Panc1 (cell line): ENCODE measurements around the gene CHST13. TPM values are rescaled to one million over a fixed set of nuclear protein-coding genes. Genes with fewer than 3 reads are reported as not detected.

ENCODE experiments used
- ATAC-seq: fragments of 200-7000 bp; cut with Tn5 transposase; 2 replicates; pipeline ENCODE4 v1.9.1; 2020; ENCODE audit warnings: mild to moderate bottlenecking, moderate library complexity
- BruUV-seq: library from RNA; stranded (reverse); fragments of 400-500 nt; replicated peaks from 2 replicates; lab custom pipeline; 2021; lab: Mats Ljungman, UMichigan
- CTCF ChIA-PET: fragments of 300-600 bp; sonication (Branson Sonifier 250); formaldehyde crosslinking; loops from one replicate; lab custom pipeline; 2022; ENCODE audit warnings: antibody characterized with exemption; lab: Charles Lee
- POLR2A ChIA-PET: fragments of 300-600 bp; sonication (Branson Sonifier 250); formaldehyde crosslinking; loops from one replicate; lab custom pipeline; 2022; ENCODE audit warnings: antibody characterized with exemption; lab: Charles Lee
- DNase-seq: peaks from one replicate; pipeline ENCODE4 v3.0.0-alpha.2; 2010; ENCODE audit warnings: low read depth, low spot score
- H3K27ac ChIP-seq: 2 replicates; pipeline ENCODE4 v1.5.1; 2011; ENCODE audit warnings: mild to moderate bottlenecking, low read length, inconsistent platforms
- H3K27me3 ChIP-seq: fragments of 200-500 bp; sonication (Bioruptor generic); 2 replicates; pipeline ENCODE4 v1.6.0; 2014; ENCODE audit warnings: low read length, inconsistent platforms; ENCODE audit not compliant: control insufficient read depth, insufficient read depth
- H3K36me3 ChIP-seq: fragments of 200-500 bp; sonication (Bioruptor generic); 2 replicates; pipeline ENCODE4 v1.5.1; 2014; ENCODE audit warnings: inconsistent platforms, mild to moderate bottlenecking, low read length, moderate library complexity; ENCODE audit not compliant: control insufficient read depth, insufficient read depth
- H3K4me1 ChIP-seq: 2 replicates; pipeline ENCODE4 v1.5.1; 2011; ENCODE audit warnings: inconsistent platforms, mild to moderate bottlenecking, low read length, moderate library complexity; ENCODE audit not compliant: control insufficient read depth, insufficient read depth
- H3K4me3 ChIP-seq, 2 experiments: 2 replicates each; pipeline ENCODE4 v1.5.1; 2011 to 2012; ENCODE audit warnings: low read depth in 2 of 2, low read length in 2 of 2, mild to moderate bottlenecking in 2 of 2, inconsistent platforms in 1 of 2, moderate library complexity in 1 of 2
- H3K9me3 ChIP-seq: fragments of 200-500 bp; sonication (Bioruptor generic); 2 replicates; pipeline ENCODE4 v1.5.1; 2014; ENCODE audit warnings: low read depth, mild to moderate bottlenecking, inconsistent platforms, low read length, moderate library complexity; ENCODE audit not compliant: control insufficient read depth, insufficient read depth
- CTCF ChIP-seq: fragments of 450-650 bp; IDR thresholded peaks from 2 replicates; pipeline ENCODE4 v1.5.1; 2017; ENCODE audit warnings: mild to moderate bottlenecking
- POLR2AphosphoS5 ChIP-seq: IDR thresholded peaks from 2 replicates; pipeline ENCODE4 v1.6.1; 2012; ENCODE audit warnings: mild to moderate bottlenecking, low read depth, low read length, moderate library complexity
- SIN3A ChIP-seq: IDR thresholded peaks from 2 replicates; pipeline ENCODE4 v1.6.1; 2012; ENCODE audit warnings: low read depth, mild to moderate bottlenecking, low read length, moderate library complexity, borderline replicate concordance; ENCODE audit not compliant: insufficient read depth
- TCF7L2 ChIP-seq: IDR thresholded peaks from 2 replicates; pipeline ENCODE4 v1.6.1; 2011; ENCODE audit warnings: mild to moderate bottlenecking, low read depth, low read length, inconsistent platforms
- in situ Hi-C: cut with HindIII; loops from 2 replicates; pipeline ENCODE4 v1.10.0; 2016; ENCODE audit warnings: low sequenced_read_pairs, low pct_unique_long_range_greater_than_20kb
- intact Hi-C: fragments of 100-400 bp; cut with micrococcal nuclease; formaldehyde crosslinking; loops from one replicate; pipeline ENCODE4 v1.10.0; 2022; ENCODE audit not compliant: unreplicated experiment
- total RNA-seq: library from RNA; stranded (reverse); gene quantifications from one replicate; pipeline ENCODE4 v1.2.1, GENCODE V29; 2021; ENCODE audit not compliant: unreplicated experiment
- TF ChIP-seq, protein P1 (sequence below), 2 experiments: IDR thresholded peaks; 2 replicates each; pipeline ENCODE4 v1.6.1; 2011 to 2012; ENCODE audit warnings: low read depth in 2 of 2, control low read depth in 1 of 2, low read length in 1 of 2, mild to moderate bottlenecking in 1 of 2, moderate library complexity in 1 of 2; ENCODE audit not compliant: insufficient read depth in 1 of 2

The CHST13 gene
- total RNA-seq, 1 experiment from 2014 or later = 0.64 TPM

DNA sequence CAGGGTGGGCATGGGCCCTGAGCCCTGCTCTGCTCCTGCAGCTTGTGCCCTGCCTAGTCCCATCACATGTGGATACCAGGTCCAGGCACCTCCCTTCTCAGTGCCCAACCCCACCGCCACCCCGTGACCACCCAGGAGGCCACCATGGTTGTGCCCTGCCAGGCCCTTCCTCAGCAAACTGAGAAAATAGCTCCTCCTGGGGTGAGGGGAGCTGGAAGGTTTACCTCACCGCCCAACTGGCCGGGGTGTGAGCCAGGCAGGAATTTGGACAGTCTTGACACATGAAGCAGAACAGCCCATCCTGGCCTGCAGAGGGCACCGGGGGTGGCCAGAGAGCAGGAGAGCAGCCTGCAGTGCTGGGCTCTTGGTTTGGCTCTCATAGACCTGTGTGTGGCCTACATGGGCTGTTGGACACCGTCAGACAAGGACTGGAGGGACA lies 46.2 kb downstream of the CHST13 start:
- no peak for TF ChIP-seq TCF7L2
- TF ChIP-seq CTCF = no peak
- TF ChIP-seq, protein P1, sequence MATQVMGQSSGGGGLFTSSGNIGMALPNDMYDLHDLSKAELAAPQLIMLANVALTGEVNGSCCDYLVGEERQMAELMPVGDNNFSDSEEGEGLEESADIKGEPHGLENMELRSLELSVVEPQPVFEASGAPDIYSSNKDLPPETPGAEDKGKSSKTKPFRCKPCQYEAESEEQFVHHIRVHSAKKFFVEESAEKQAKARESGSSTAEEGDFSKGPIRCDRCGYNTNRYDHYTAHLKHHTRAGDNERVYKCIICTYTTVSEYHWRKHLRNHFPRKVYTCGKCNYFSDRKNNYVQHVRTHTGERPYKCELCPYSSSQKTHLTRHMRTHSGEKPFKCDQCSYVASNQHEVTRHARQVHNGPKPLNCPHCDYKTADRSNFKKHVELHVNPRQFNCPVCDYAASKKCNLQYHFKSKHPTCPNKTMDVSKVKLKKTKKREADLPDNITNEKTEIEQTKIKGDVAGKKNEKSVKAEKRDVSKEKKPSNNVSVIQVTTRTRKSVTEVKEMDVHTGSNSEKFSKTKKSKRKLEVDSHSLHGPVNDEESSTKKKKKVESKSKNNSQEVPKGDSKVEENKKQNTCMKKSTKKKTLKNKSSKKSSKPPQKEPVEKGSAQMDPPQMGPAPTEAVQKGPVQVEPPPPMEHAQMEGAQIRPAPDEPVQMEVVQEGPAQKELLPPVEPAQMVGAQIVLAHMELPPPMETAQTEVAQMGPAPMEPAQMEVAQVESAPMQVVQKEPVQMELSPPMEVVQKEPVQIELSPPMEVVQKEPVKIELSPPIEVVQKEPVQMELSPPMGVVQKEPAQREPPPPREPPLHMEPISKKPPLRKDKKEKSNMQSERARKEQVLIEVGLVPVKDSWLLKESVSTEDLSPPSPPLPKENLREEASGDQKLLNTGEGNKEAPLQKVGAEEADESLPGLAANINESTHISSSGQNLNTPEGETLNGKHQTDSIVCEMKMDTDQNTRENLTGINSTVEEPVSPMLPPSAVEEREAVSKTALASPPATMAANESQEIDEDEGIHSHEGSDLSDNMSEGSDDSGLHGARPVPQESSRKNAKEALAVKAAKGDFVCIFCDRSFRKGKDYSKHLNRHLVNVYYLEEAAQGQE (IDR thresholded peaks at IDR 0.05; ENCODE audit: insufficient read depth in 1 of 2, low read depth in 2 of 2, low read length in 1 of 2) = no peak
- TF ChIP-seq POLR2AphosphoS5 = no peak
- TF ChIP-seq SIN3A = no peak
- ChIA-PET POLR2A (no interaction called here), CTCF (no interaction called here)
- ATAC-seq (peak; percentile 50; the same call in 1 of the 2 replicates), DNase-seq (no peak)
- Histone ChIP-seq H3K9me3 (no peaks in the 10 kb centered on the region), H3K36me3 (no peaks in the 10 kb centered on the region), H3K4me1 (no peaks in the 10 kb centered on the region), H3K27me3 (peaks cover 23% of the 10 kb centered on the region), H3K4me3 (no peak overlapping the region), H3K27ac (no peak overlapping the region)
- BruUV-seq = no TSS peak
- intact Hi-C loops = no loop called here
- in situ Hi-C loops = no loop called here

DNA sequence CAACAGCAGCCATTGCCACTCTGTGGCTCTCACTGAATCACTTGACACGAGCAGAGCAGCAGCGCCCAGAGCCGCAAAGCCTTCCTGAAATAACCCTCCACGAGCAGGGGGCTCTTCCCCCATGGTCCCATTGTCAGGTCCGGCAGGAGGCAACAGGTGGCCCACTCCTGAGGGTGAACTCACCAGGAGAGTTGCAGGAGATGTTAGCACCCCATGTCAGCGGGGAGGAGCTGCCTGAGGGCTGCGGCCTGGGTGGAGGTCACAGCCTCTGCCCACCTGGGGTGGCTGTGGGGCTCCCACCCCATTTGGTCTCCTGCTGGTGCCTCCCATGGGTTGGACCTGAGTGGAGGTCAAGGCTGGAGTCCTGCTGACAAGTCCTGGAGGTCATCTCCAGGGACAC lies 47.1 kb downstream of the CHST13 start:
- Histone ChIP-seq H3K9me3 (no peaks in the 10 kb centered on the region), H3K36me3 (no peaks in the 10 kb centered on the region), H3K4me1 (no peaks in the 10 kb centered on the region), H3K4me3 (no peak overlapping the region), H3K27ac (no peak overlapping the region), H3K27me3 (peaks cover 24% of the 10 kb centered on the region)
- POLR2A ChIA-PET = no interaction called here
- CTCF ChIA-PET = no interaction called here
- DNase-seq (no peak), ATAC-seq (no peak)
- TF ChIP-seq CTCF = no peak
- TF ChIP-seq, protein P1 (IDR thresholded peaks at IDR 0.05; ENCODE audit: insufficient read depth in 1 of 2, low read depth in 2 of 2, low read length in 1 of 2) = no peak
- TF ChIP-seq POLR2AphosphoS5 = no peak
- TF ChIP-seq SIN3A = no peak
- TF ChIP-seq TCF7L2 = no peak
- in situ Hi-C loops (no loop called here), intact Hi-C loops (no loop called here)
- no TSS peak for BruUV-seq
